NT2/D1 (cell line): ENCODE data around the gene ZPLD1.

Experiments used
- SUZ12 ChIP-seq: IDR thresholded peaks from 2 replicates; pipeline ENCODE4 v1.6.1; 2011; ENCODE audit not compliant: insufficient read length, insufficient read depth; ENCODE audit errors: extremely low read depth
- ZNF274 ChIP-seq: IDR thresholded peaks from 2 replicates; pipeline ENCODE4 v1.6.1; 2011; ENCODE audit warnings: mild to moderate bottlenecking, low read depth, low read length

DNA sequence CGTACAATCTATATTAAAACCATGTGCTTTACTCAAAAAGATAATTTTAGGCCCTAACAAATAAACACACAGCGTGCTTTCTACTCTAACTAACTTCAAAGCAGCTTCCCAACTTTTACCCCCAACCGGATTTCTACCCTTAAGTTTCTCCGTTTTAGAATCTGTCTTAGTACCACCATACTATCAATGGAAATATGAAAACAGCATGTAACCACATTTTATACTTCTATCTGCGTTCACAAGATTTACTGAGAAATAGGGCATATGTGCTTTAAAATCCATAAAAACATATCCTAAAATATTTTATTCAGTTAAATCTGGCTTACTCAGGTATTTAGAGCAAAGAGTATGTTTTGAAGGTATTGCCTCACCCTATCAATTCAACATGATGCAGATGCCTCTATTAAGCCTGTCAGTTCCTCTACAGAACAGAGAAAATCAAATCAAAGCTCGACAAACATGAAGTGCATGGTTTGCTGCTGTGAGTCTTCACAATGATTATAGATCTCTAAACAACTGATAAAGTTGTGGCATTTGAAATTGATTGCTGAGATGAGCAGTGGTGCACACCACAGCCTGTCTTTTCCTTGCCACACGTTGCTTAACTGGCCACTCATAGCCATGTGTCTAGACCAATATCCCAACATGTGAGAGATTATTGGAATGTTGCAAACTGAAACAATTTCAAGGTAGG lies 44.5 kb upstream of the ZPLD1 start:
- no peak for TF ChIP-seq SUZ12
- TF ChIP-seq ZNF274 = no peak
